PC-9 (cell line): Measurements from ENCODE around the gene REL.

ENCODE experiments used
- CTCF ChIP-seq: fragments of 200-600 bp; sonication (generic); conservative IDR thresholded peaks from 2 replicates; pipeline ENCODE4 v1.6.1; 2017; ENCODE audit warnings: mixed run types, antibody characterized with exemption, mild to moderate bottlenecking, moderate library complexity
- EZH2 ChIP-seq: fragments of 200-600 bp; sonication (generic); IDR thresholded peaks from 2 replicates; pipeline ENCODE4 v1.8.0; 2017; ENCODE audit warnings: antibody characterized with exemption, low read depth

- TF ChIP-seq CTCF = no peak
- no peak for TF ChIP-seq EZH2
These were observed 44.8 kb downstream of the REL start for GRCh38 chr2:60925994-60926740.
